HL-60/S4 treated with phorbol 12-myristate 13-acetate at 8.2 ng/mL for 4 days and 3 days (cell line): ENCODE data around the gene CASP14.
"Not testable (repeated sequence)": the region's sequence is repeated elsewhere in the genome, so short reads cannot be mapped to it uniquely, and the experiment has no call there.

Experiments used
- in situ Hi-C: fragments of 300-500 bp; cut with MboI; formaldehyde crosslinking; loops from 2 replicates; pipeline ENCODE4 v1.15.0; 2022; ENCODE audit warnings: low sequenced_read_pairs

The CASP14 gene

GRCh38 chr19:15070386-15070785 lies 21.1 kb downstream of the CASP14 start:
- in situ Hi-C loops, result not testable (repeated sequence)

GRCh38 chr19:15072930-15073647 lies 23.8 kb downstream of the CASP14 start:
- in situ Hi-C loops, result no loop called here

- in situ Hi-C loops, result no loop called here
These were observed 25.1 kb downstream of the CASP14 start for GRCh38 chr19:15074371-15074770.

- in situ Hi-C loops, result no loop called here
These were observed 26.5 kb downstream of the CASP14 start for GRCh38 chr19:15075806-15076205.

- in situ Hi-C loops, result not testable (repeated sequence)
These were observed 30.7 kb downstream of the CASP14 start for GRCh38 chr19:15080002-15080401.

GRCh38 chr19:15081911-15082310 lies 32.6 kb downstream of the CASP14 start, which contains the start of gene OR1I1:
TSS of gene OR1I1 (plus strand) at chr19:15082211. CDS start at chr19:15087066, 4,855 bp downstream.
- in situ Hi-C loops, result no loop called here

- in situ Hi-C loops, result no loop called here
These were observed 37.9 kb downstream of the CASP14 start for GRCh38 chr19:15087182-15087581.

GRCh38 chr19:15091918-15092753 lies 42.9 kb downstream of the CASP14 start:
- in situ Hi-C loops, result no loop called here

GRCh38 chr19:15093001-15093400 lies 43.7 kb downstream of the CASP14 start:
- in situ Hi-C loops, result no loop called here

- in situ Hi-C loops, result no loop called here
These were observed 46.9 kb downstream of the CASP14 start for GRCh38 chr19:15096223-15096622.

GRCh38 chr19:15097980-15098379 lies 48.7 kb downstream of the CASP14 start:
- in situ Hi-C loops, result not testable (repeated sequence)

- in situ Hi-C loops, result no loop called here
These were observed 49.2 kb downstream of the CASP14 start for GRCh38 chr19:15098460-15098859.

GRCh38 chr19:15099017-15099582 lies 49.8 kb downstream of the CASP14 start:
- in situ Hi-C loops, result no loop called here

GRCh38 chr19:15101479-15102082 lies 52.3 kb downstream of the CASP14 start:
- in situ Hi-C loops, result no loop called here

GRCh38 chr19:15104003-15104402 lies 54.7 kb downstream of the CASP14 start:
- in situ Hi-C loops, result no loop called here

GRCh38 chr19:15104411-15104810 lies 55.1 kb downstream of the CASP14 start:
- in situ Hi-C loops, result no loop called here

GRCh38 chr19:15105044-15105443 lies 55.8 kb downstream of the CASP14 start:
- in situ Hi-C loops, result no loop called here

- in situ Hi-C loops, result no loop called here
These were observed 58.1 kb downstream of the CASP14 start, which contains the start of gene SYDE1 for GRCh38 chr19:15107061-15108010. TSS of gene SYDE1 (plus strand) at chr19:15107401. CDS start at chr19:15107434, 33 bp downstream.
